Spinal cord (tissue), 10 donors: Measurements from ENCODE around the gene MAGI1. TPM values are rescaled to one million over a fixed set of nuclear protein-coding genes. Genes with fewer than 3 reads are reported as not detected.
"Not testable (repeated sequence)": the region's sequence is repeated elsewhere in the genome, so short reads cannot be mapped to it uniquely, and the experiment has no call there.

Experiments used
- DNase-seq, 6 donors: peaks; one replicate each; pipeline versions ENCODE4 v3.0.0 to v3.0.0-alpha.2; 2013 to 2015; ENCODE audit warnings: low spot score in 6 of 6, low read depth in 4 of 6
- H3K27ac ChIP-seq: one replicate; pipeline ENCODE4 v1.5.1; 2013; ENCODE audit warnings: low read depth, low read length, control low read depth
- H3K27me3 ChIP-seq: one replicate; pipeline ENCODE4 v1.6.1; 2013; ENCODE audit warnings: low read length; ENCODE audit not compliant: control insufficient read depth, insufficient read depth
- H3K36me3 ChIP-seq: one replicate; pipeline ENCODE4 v1.6.1; 2013; ENCODE audit warnings: low read length; ENCODE audit not compliant: control insufficient read depth, insufficient read depth
- H3K4me1 ChIP-seq: one replicate; pipeline ENCODE4 v1.6.1; 2013; ENCODE audit warnings: low read length; ENCODE audit not compliant: control insufficient read depth, insufficient read depth
- H3K4me3 ChIP-seq: one replicate; pipeline ENCODE4 v1.5.1; 2013; ENCODE audit warnings: low read depth, low read length, control low read depth
- H3K9me3 ChIP-seq: one replicate; pipeline ENCODE4 v1.6.1; 2013; ENCODE audit warnings: low read length; ENCODE audit not compliant: control insufficient read depth, insufficient read depth
- WGBS: methylation state at CpG from one replicate; pipeline ENCODE4 v1.1.5; 2013; ENCODE audit warnings: missing lambda C conversion rate; ENCODE audit not compliant: insufficient coverage; 5-methylcytosine and 5-hydroxymethylcytosine counted together
- polyA plus RNA-seq, 2 donors: library from polyadenylated mRNA; unstranded; fragments of 120-200 nt; gene quantifications; one replicate each; pipeline ENCODE4 v1.2.1, GENCODE V29; 2013; ENCODE audit not compliant: insufficient read length in 2 of 2
- total RNA-seq, 2 donors: library from RNA; depleted of rRNA in 1 of 2; stranded (reverse); fragments of 120-200 nt in 1 of 2; fragments of >200 nt in 1 of 2; gene quantifications; one replicate each; pipeline versions ENCODE4 v1.2.3 to v1.2.4, GENCODE V29; 2013 to 2014
- donor health status: healthy.

MAGI1 gene
- total and polyA plus RNA-seq, 4 donors: 41.5 to 86.3 (median 62.7) TPM

DNA sequence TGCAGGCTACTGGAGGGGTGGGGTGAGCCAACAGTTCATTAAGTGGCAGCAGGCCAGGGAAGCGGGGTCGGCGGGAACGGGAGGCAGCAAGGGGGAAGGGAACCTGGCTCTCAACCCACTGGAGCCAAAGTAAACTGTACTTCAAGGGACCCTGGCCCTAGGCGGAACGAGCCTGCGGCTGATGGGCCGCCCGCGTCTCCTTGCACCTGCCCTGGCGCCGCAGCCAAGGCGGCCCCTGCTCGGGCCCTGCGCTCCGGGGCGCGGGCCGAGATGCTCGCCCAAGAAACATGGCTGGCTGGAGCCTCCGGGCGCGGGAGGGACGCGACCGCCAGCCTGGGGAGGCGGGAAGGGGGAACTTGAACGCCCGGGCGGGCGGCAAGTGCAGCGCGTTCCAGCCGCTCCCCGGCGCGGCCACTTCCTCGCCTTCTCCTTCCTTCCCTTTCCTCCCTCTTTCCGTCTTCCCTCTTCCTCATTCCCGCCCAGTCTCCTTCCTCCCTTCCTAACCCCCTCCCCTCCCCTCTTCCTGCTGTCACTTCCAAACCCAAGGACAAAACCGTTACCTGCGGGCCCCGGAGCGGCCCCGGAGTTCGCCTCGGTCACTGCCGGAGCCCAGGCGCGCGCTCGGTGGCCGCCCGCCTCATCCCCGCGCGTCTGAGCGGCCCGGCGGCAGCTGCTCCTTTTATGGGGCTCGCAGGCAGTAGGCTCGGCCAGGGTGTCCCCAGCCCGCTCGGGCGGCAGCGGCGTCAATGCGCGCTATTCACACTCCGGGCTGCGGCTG, 489.7 kb downstream of the MAGI1 start:
- WGBS: under 1% methylated on average over 71 of the region's 71 CpGs
- DNase-seq: peak in 4 of 6 donors; percentile 31 to 78 (median 53)

DNA sequence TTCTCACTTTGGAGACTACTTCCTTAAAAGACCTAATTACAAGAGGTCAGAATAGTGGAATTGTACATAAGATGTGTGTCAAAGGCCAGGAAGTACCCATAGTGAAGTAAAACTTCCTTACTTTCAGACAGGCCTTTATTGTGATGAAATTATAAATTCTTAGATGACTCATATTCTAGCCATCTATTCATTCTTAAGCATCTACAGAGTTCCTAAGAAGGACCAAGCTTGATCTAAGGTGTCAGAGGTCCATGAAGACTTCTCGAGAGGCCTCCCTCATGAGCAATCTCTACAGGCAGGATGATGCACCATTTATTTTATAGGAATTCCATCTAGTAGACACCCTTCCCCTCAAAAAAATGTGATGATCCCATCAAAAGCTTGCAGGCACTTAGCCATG, 493.3 kb downstream of the MAGI1 start:
- WGBS: 86% methylated on average over 1 of the region's 1 CpG
- no peak overlapping the region for H3K4me3 ChIP-seq
- H3K27ac ChIP-seq: no peak overlapping the region
- no peaks in the 10 kb centered on the region for H3K9me3 ChIP-seq
- no peaks in the 10 kb centered on the region for H3K27me3 ChIP-seq
- H3K4me1 ChIP-seq: peaks cover 14% of the 10 kb centered on the region
- no peak for DNase-seq
- no peaks in the 10 kb centered on the region for H3K36me3 ChIP-seq

More for the DNA sequence above, 489.7 kb downstream of the MAGI1 start:
- H3K27ac ChIP-seq: peak overlapping the region; percentile 29
- H3K9me3 ChIP-seq: no peaks in the 10 kb centered on the region
- no peaks in the 10 kb centered on the region for H3K36me3 ChIP-seq
- peak overlapping the region; percentile 42 for H3K4me3 ChIP-seq
- no peaks in the 10 kb centered on the region for H3K27me3 ChIP-seq
- peaks cover 14% of the 10 kb centered on the region for H3K4me1 ChIP-seq

DNA sequence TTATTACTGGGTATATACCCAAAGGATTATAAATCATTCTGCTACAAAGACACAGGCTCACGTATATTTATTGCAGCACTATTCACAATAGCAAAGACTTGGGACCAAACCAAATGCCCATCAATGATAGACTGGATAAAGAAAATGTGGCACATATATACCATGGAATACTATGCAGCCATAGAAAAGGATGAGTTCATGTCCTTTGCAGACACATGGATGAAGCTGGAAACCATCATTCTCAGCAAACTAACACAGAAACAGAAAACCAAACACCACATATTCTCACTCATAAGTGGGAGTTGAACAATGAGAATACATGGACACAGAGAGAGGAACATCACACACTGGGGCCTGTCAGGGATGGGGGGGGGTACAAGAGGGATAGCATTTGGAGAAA, 495.3 kb downstream of the MAGI1 start:
- not testable (repeated sequence) for H3K9me3 ChIP-seq, H3K4me1 ChIP-seq, DNase-seq, H3K27me3 ChIP-seq, H3K4me3 ChIP-seq, H3K36me3 ChIP-seq, H3K27ac ChIP-seq
- WGBS: no CpG with 5 or more reads among the region's 1 CpG

DNA sequence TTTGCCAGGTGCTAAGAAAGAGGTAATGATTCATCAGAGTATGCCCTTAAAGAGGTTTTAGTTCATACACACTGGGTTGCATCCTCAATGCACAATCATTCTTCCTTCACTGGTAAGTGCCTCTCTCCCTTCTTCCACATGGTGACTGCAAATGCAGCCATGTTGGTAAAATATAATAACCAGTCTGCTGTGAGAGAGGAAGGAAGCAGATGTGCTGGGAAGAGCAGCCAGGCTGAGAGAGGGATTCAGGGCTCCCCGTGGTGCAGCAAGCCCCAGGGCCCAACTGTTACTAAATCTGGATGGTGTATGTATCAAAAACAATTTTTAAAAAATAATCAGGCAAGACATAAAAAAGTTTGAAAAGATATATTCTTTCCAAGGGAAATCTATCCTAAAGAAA, 498.1 kb downstream of the MAGI1 start:
- H3K9me3 ChIP-seq: no peaks in the 10 kb centered on the region
- no peaks in the 10 kb centered on the region for H3K36me3 ChIP-seq
- H3K27ac ChIP-seq: no peak overlapping the region
- H3K4me1 ChIP-seq: no peaks in the 10 kb centered on the region
- peak in 2 of 6 donors; percentile 42 to 72 for DNase-seq
- no peaks in the 10 kb centered on the region for H3K27me3 ChIP-seq
- no CpG with 5 or more reads among the region's 1 CpG for WGBS
- H3K4me3 ChIP-seq: no peak overlapping the region

DNA sequence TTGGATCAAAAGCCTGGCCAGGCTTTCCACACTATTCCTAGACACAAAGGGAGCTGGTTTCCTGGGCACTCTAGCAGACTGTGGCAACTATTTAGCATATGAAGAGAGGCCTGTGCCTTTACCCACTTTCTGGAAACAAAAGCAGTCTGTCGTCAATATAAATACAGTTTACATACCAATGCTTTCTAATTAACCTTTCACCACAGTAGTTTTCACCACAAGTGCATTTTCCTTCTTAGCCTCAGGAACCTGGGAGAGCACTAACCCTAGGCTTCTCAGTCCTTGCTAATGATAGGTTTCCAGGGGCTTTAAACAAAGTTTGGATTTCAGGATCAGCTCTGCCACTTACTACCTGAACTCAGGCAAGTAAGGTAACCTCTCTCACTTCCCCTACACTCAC, 499.1 kb downstream of the MAGI1 start:
- no peaks in the 10 kb centered on the region for H3K27me3 ChIP-seq
- no peaks in the 10 kb centered on the region for H3K4me1 ChIP-seq
- no peaks in the 10 kb centered on the region for H3K9me3 ChIP-seq
- DNase-seq: peak in 4 of 6 donors; percentile 20 to 79 (median 52)
- no peak overlapping the region for H3K27ac ChIP-seq
- H3K36me3 ChIP-seq: no peaks in the 10 kb centered on the region
- WGBS: 8% methylated on average over 1 of the region's 1 CpG
- H3K4me3 ChIP-seq: no peak overlapping the region

DNA sequence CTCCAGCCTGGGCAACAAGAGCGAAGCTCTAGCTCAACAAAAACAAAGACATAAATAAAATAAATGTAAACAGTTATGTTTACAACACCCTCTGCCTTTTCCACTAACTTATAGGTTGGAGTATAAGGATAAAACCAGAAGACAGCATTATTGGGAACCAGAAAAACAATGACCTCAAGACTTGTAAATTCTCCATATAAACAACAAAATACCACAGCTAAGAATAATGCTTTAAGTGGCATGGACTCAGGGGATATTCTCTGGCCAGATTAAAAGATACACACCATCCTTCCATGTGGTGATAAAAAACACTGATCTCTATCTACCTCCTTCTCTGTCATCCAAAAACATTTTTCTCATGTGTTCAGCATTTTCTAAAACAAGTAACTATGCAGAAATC, 500.6 kb downstream of the MAGI1 start:
- Histone ChIP-seq H3K27me3 (no peaks in the 10 kb centered on the region), H3K27ac (no peak overlapping the region), H3K4me1 (no peaks in the 10 kb centered on the region), H3K4me3 (no peak overlapping the region), H3K9me3 (no peaks in the 10 kb centered on the region), H3K36me3 (no peaks in the 10 kb centered on the region)
- DNase-seq: no peak
- WGBS: no CpG with 5 or more reads among the region's 1 CpG

DNA sequence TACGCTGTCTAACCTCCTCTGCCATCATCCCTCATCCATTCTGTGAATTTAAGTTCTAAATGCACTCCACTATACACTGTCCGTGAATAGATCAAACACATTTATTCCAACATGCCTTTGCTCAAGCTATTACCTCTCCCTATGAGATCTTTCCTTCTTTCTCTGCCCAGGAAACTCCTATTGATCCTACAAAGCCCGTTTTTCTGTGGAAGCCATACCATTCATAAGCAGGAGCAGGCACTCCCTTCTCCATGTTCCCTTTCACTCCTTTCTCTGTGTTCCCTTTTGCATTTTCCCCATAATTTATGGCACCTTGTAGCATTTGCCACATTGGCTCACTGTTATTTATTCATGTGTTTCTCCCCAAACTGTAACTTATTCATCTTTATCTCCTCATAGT, 501.6 kb downstream of the MAGI1 start:
- 96% methylated on average over 3 of the region's 3 CpGs for WGBS
- Histone ChIP-seq H3K27ac (no peak overlapping the region), H3K4me1 (no peaks in the 10 kb centered on the region), H3K27me3 (no peaks in the 10 kb centered on the region), H3K36me3 (no peaks in the 10 kb centered on the region), H3K4me3 (no peak overlapping the region), H3K9me3 (no peaks in the 10 kb centered on the region)
- no peak for DNase-seq

DNA sequence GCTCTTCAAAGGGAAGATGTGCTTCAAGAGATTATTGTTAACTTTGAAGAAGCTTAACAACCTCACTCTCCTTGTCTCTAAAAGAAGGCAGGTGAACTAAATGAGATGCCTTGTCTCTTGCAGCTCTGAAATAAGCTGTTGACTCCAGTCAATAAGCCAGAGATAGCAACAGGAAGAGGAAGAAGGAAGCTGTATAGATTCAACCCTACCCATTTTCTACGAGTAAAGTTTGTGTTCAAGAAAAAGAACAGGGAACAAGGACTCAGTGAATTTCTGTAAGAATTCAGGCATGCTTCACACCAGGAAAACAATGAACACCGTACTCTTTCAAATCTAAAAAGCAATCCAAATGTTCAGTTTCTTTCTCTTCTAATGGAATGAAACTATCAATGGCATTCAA, 503.5 kb downstream of the MAGI1 start:
- no CpG with 5 or more reads among the region's 2 CpGs for WGBS
- Histone ChIP-seq H3K4me1 (no peaks in the 10 kb centered on the region), H3K27ac (no peak overlapping the region), H3K27me3 (no peaks in the 10 kb centered on the region), H3K4me3 (no peak overlapping the region), H3K9me3 (no peaks in the 10 kb centered on the region), H3K36me3 (no peaks in the 10 kb centered on the region)
- DNase-seq: no peak

DNA sequence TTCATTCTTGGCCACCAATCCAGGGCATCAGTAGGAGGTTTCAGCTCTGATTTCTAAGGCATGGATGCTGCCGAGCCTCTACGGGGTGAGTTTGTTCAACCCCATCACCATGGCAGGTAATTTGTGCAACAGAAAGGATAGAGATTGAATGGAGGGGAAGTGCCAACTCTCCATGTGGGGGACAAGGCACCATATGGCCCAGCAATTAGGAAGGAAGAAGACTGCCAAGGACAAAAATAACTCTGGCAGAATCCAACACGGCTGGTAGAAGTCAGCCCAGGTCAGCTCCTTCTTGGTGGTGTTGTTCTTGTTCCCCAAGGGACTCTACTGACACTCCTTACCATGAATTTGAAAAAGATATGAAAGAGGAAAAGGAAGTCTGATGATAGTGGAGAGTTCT, 503.9 kb downstream of the MAGI1 start:
- Histone ChIP-seq H3K9me3 (no peaks in the 10 kb centered on the region), H3K4me1 (no peaks in the 10 kb centered on the region), H3K27ac (no peak overlapping the region), H3K4me3 (no peak overlapping the region), H3K36me3 (no peaks in the 10 kb centered on the region), H3K27me3 (no peaks in the 10 kb centered on the region)
- WGBS: 60% methylated on average over 1 of the region's 3 CpGs
- peak in 2 of 6 donors; percentile 46 to 71 for DNase-seq

DNA sequence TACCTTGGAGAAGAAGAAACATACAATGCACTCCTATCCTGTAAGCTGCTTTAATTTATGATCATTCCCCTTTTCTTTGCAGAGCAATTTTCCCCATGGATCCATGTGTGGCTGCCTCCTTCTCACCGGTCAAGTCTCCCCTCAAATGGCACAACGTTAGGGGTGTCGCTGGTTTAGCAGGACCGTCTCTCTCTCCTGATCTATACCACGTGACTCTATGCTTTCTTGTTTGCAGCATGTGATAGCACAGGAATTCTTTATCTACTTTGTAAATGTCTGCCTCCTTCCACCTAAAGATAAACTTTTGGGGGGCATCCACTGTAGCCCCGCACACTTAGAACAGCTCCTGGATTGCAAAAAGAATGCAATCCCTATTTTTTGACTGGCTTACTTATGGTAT, 506.0 kb downstream of the MAGI1 start:
- Histone ChIP-seq H3K27me3 (no peaks in the 10 kb centered on the region), H3K36me3 (no peaks in the 10 kb centered on the region), H3K9me3 (no peaks in the 10 kb centered on the region), H3K4me3 (no peak overlapping the region), H3K27ac (no peak overlapping the region), H3K4me1 (no peaks in the 10 kb centered on the region)
- WGBS: 100% methylated on average over 3 of the region's 6 CpGs
- no peak for DNase-seq
